IMR-90 (cell line): Measurements from ENCODE around the gene NACA. TPM values are rescaled to one million over a fixed set of nuclear protein-coding genes. Genes with fewer than 3 reads are reported as not detected.
"Not testable (repeated sequence)": the region's sequence is repeated elsewhere in the genome, so short reads cannot be mapped to it uniquely, and the experiment has no call there.

ENCODE experiments used
- ATAC-seq: fragments of 200-7000 bp; cut with Tn5 transposase; 2 replicates; pipeline ENCODE4 v1.9.1; 2020; ENCODE audit warnings: low read depth, mild to moderate bottlenecking, moderate library complexity
- BruUV-seq: library from RNA; stranded (reverse); fragments of 400-500 nt; replicated peaks from 2 replicates; lab custom pipeline; 2021; lab: Mats Ljungman, UMichigan
- CTCF ChIA-PET: fragments of 300-600 bp; formaldehyde crosslinking; extraction: SDS; loops from one replicate; lab custom pipeline; 2021; ENCODE audit warnings: antibody characterized with exemption; lab: Yijun Ruan, JAX
- POLR2A ChIA-PET: fragments of 300-600 bp; sonication (Branson Sonifier 250); formaldehyde crosslinking; loops from one replicate; lab custom pipeline; 2022; ENCODE audit warnings: antibody characterized with exemption; ENCODE audit not compliant: unreplicated experiment; lab: Charles Lee
- DNase-seq: peaks from one replicate; pipeline ENCODE4 v3.0.0; 2013
- H2AFZ ChIP-seq: replicated peaks from 2 replicates; pipeline ENCODE3; 2013; ENCODE audit warnings: low read length, mild to moderate bottlenecking; ENCODE audit not compliant: poor library complexity
- H2AK5ac ChIP-seq: 2 replicates; pipeline ENCODE4 v1.6.1; 2013; ENCODE audit warnings: low read depth, low read length, inconsistent platforms
- H2AK9ac ChIP-seq: replicated peaks from 2 replicates; pipeline ENCODE3; 2013; ENCODE audit warnings: mild to moderate bottlenecking, low read depth, low read length, moderate library complexity; ENCODE audit not compliant: poor library complexity
- H2BK120ac ChIP-seq: 2 replicates; pipeline ENCODE4 v1.6.1; 2013; ENCODE audit warnings: low read depth, low read length, inconsistent platforms
- H2BK15ac ChIP-seq: 3 replicates; pipeline ENCODE4 v1.6.1; 2013; ENCODE audit warnings: low read depth, low read length, inconsistent platforms
- H2BK20ac ChIP-seq: 2 replicates; pipeline ENCODE4 v1.6.1; 2013; ENCODE audit warnings: low read depth, mild to moderate bottlenecking, inconsistent platforms, low read length, moderate library complexity
- H2BK5ac ChIP-seq: 2 replicates; pipeline ENCODE4 v1.6.1; 2013; ENCODE audit warnings: mild to moderate bottlenecking, low read depth, low read length, inconsistent platforms; ENCODE audit not compliant: poor library complexity, severe bottlenecking
- H3K14ac ChIP-seq: replicated peaks from 2 replicates; pipeline ENCODE4 v1.6.1; 2013; ENCODE audit warnings: low read depth, low read length, inconsistent platforms
- H3K18ac ChIP-seq: 2 replicates; pipeline ENCODE4 v1.6.1; 2013; ENCODE audit warnings: low read depth, low read length, control low read depth
- H3K23ac ChIP-seq: 2 replicates; pipeline ENCODE4 v1.6.1; 2013; ENCODE audit warnings: low read depth, low read length, inconsistent platforms
- H3K27ac ChIP-seq: 2 replicates; pipeline ENCODE4 v1.5.1; 2013; ENCODE audit warnings: mild to moderate bottlenecking, control low read depth, low read length; ENCODE audit not compliant: insufficient read depth
- H3K27me3 ChIP-seq: 2 replicates; pipeline ENCODE4 v1.6.1; 2013; ENCODE audit warnings: low read length; ENCODE audit not compliant: control insufficient read depth, insufficient read depth
- H3K36me3 ChIP-seq: 2 replicates; pipeline ENCODE4 v1.6.1; 2013; ENCODE audit warnings: low read length, mixed read lengths; ENCODE audit not compliant: control insufficient read depth, insufficient read depth
- H3K4ac ChIP-seq: 2 replicates; pipeline ENCODE4 v1.6.1; 2013; ENCODE audit warnings: low read depth, low read length, inconsistent platforms
- H3K4me1 ChIP-seq: 2 replicates; pipeline ENCODE4 v1.6.1; 2013; ENCODE audit warnings: low read length, mixed read lengths; ENCODE audit not compliant: control insufficient read depth, insufficient read depth
- H3K4me2 ChIP-seq: 2 replicates; pipeline ENCODE4 v1.6.1; 2013; ENCODE audit warnings: low read depth, mild to moderate bottlenecking, control low read depth, low read length, moderate library complexity
- H3K4me3 ChIP-seq: 2 replicates; pipeline ENCODE4 v1.5.1; 2013; ENCODE audit warnings: low read depth, mild to moderate bottlenecking, control low read depth, low read length, moderate library complexity; ENCODE audit not compliant: insufficient read depth
- H3K56ac ChIP-seq: 2 replicates; pipeline ENCODE4 v1.6.1; 2013; ENCODE audit warnings: low read length, inconsistent platforms; ENCODE audit not compliant: insufficient read depth; ENCODE audit errors: extremely low read depth
- H3K79me1 ChIP-seq, 2 experiments: 2 replicates each; pipeline ENCODE4 v1.6.1; 2013; ENCODE audit warnings: low read length in 2 of 2, inconsistent platforms in 1 of 2, low read depth in 1 of 2
- H3K9ac ChIP-seq: 2 replicates; pipeline ENCODE4 v1.6.1; 2013; ENCODE audit warnings: low read depth, low read length, control low read depth
- H3K9me1 ChIP-seq: 2 replicates; pipeline ENCODE4 v1.6.1; 2013; ENCODE audit warnings: low read length, inconsistent platforms; ENCODE audit not compliant: insufficient read depth
- H3K9me3 ChIP-seq: 2 replicates; pipeline ENCODE4 v1.6.1; 2013; ENCODE audit warnings: low read length; ENCODE audit not compliant: control insufficient read depth, insufficient read depth
- H4K20me1 ChIP-seq: 2 replicates; pipeline ENCODE4 v1.6.1; 2013; ENCODE audit warnings: low read length, inconsistent platforms; ENCODE audit not compliant: insufficient read depth
- H4K5ac ChIP-seq: 2 replicates; pipeline ENCODE4 v1.6.1; 2013; ENCODE audit warnings: mild to moderate bottlenecking, low read depth, low read length, control low read depth
- H4K8ac ChIP-seq, 2 experiments: 2 replicates each; pipeline ENCODE4 v1.6.1; 2013; ENCODE audit warnings: low read depth in 2 of 2, low read length in 2 of 2, control low read depth in 1 of 2, inconsistent platforms in 1 of 2
- H4K91ac ChIP-seq: 2 replicates; pipeline ENCODE4 v1.6.1; 2013; ENCODE audit warnings: low read depth, low read length, inconsistent platforms; ENCODE audit not compliant: insufficient read depth
- CHD1 ChIP-seq: IDR thresholded peaks from 2 replicates; pipeline ENCODE4 v1.6.1; 2012; ENCODE audit warnings: low read depth, low read length, improper control_type of control experiment
- NFE2L2 ChIP-seq: fragments of 150-350 bp; IDR thresholded peaks from 2 replicates; pipeline ENCODE4 v1.6.1; 2016; ENCODE audit warnings: low read depth, mild to moderate bottlenecking, low read length
- RAD21 ChIP-seq: IDR thresholded peaks from 2 replicates; pipeline ENCODE4 v1.6.1; 2012; ENCODE audit warnings: low read length, improper control_type of control experiment
- RFX5 ChIP-seq: IDR thresholded peaks from 2 replicates; pipeline ENCODE4 v1.8.0; 2012; ENCODE audit warnings: low read depth, mild to moderate bottlenecking, low read length, moderate library complexity
- WGBS, 2 experiments: methylation state at CpG; one replicate each; pipeline versions ENCODE4 v1.1.5 to v1.1.7; 2013; ENCODE audit warnings: missing lambda C conversion rate in 2 of 2; ENCODE audit not compliant: insufficient read length in 1 of 2; ENCODE audit errors: extremely low coverage in 2 of 2; 5-methylcytosine and 5-hydroxymethylcytosine counted together
- dilution Hi-C: fragments of 300-500 bp; cut with HindIII; formaldehyde crosslinking; loops from one replicate; pipeline ENCODE4 v1.14.3; 2018; ENCODE audit warnings: low sequenced_read_pairs; ENCODE audit not compliant: unreplicated experiment
- in situ Hi-C: fragments of 300-500 bp; cut with MboI; formaldehyde crosslinking; loops from 3 replicates; pipeline ENCODE4 v1.14.3; 2019; ENCODE audit warnings: low sequenced_read_pairs, inconsistent platforms, mixed read lengths
- intact Hi-C: fragments of 100-400 bp; cut with micrococcal nuclease; formaldehyde crosslinking; loops from 2 replicates; pipeline ENCODE4 v1.10.0; 2022
- polyA plus RNA-seq, 3 experiments: library from polyadenylated mRNA; depleted of rRNA; stranded (reverse); fragments of >200 nt; gene quantifications; 2 replicates each; pipeline ENCODE4 v1.2.3, GENCODE V29; 2012; ENCODE audit warnings: low replicate concordance in 1 of 3
- total RNA-seq: library from RNA; depleted of rRNA; stranded (reverse); fragments of >200 nt; gene quantifications from 2 replicates; pipeline ENCODE4 v1.2.3, GENCODE V29; 2012

Gene NACA
- total and polyA plus RNA-seq, 2 of the 4 experiments (the other 2 are of a cell fraction): 662 to 1,223 TPM

GRCh38 chr12:56758728-56759262, 33.7 kb upstream of the NACA start:
- TF ChIP-seq CHD1 (no peak), RFX5 (no peak), RAD21 (no peak), NFE2L2 (no peak)
- no peaks in the 10 kb centered on the region for H3K9me1 ChIP-seq
- no peak overlapping the region for H2BK120ac ChIP-seq
- no peak overlapping the region for H2AK5ac ChIP-seq
- H2AK9ac ChIP-seq: no peak overlapping the region
- H3K4me2 ChIP-seq: no peak overlapping the region; the same call in 1 of the 2 replicates
- no peaks in the 10 kb centered on the region for H4K20me1 ChIP-seq
- intact Hi-C loops: loop anchor here (2.0 to 5.0 kb wide), 2 partner anchors 242 to 304 kb away; no protein-coding TSS in a partner anchor
- no peak overlapping the region for H3K4ac ChIP-seq
- no peaks in the 10 kb centered on the region for H3K27me3 ChIP-seq
- no peak overlapping the region for H2BK20ac ChIP-seq
- H3K18ac ChIP-seq: no peak overlapping the region
- ChIA-PET CTCF (interaction anchor here (0.8 to 1.6 kb wide), 2 partner anchors 229 to 243 kb away, joined by 3 to 7 read pairs; no protein-coding TSS in a partner anchor), POLR2A (no interaction called here)
- no peak overlapping the region for H4K5ac ChIP-seq
- BruUV-seq: no TSS peak
- H3K9me3 ChIP-seq: peaks cover 7% of the 10 kb centered on the region; the same call in 1 of the 2 replicates
- H3K56ac ChIP-seq: no peak overlapping the region
- no peak overlapping the region for H3K14ac ChIP-seq
- H2BK5ac ChIP-seq: no peak overlapping the region
- no peaks in the 10 kb centered on the region; the same call in 1 of the 2 replicates for H3K4me1 ChIP-seq
- dilution Hi-C loops: no loop called here
- no peak overlapping the region for H3K23ac ChIP-seq
- peaks cover 0 to 3% of the 10 kb centered on the region in 2 experiments; a peak in 1 of 4 replicates for H3K79me1 ChIP-seq
- H4K91ac ChIP-seq: no peak overlapping the region
- no peak overlapping the region for H4K8ac ChIP-seq
- no peak overlapping the region for H3K4me3 ChIP-seq
- in situ Hi-C loops: loop anchor here (10.0 kb wide), 1 partner anchor 306 kb away; no protein-coding TSS in a partner anchor
- no peak overlapping the region for H3K9ac ChIP-seq
- H2BK15ac ChIP-seq: no peak overlapping the region
- ATAC-seq (no peak; the same call in 1 of the 2 replicates), DNase-seq (peak; percentile 5)
- WGBS, 2 experiments: 43% methylated on average over 2 of the region's 3 CpGs; no CpG with 5 or more reads in 1 of the 2 experiments
- H3K27ac ChIP-seq: no peak overlapping the region
- no peak overlapping the region for H2AFZ ChIP-seq
- H3K36me3 ChIP-seq: no peaks in the 10 kb centered on the region

- H3K9me1 ChIP-seq, H4K20me1 ChIP-seq, H4K91ac ChIP-seq, H2AFZ ChIP-seq, H4K8ac ChIP-seq, DNase-seq, H3K4ac ChIP-seq, H3K4me1 ChIP-seq, H3K56ac ChIP-seq, H3K27me3 ChIP-seq, ATAC-seq, H4K5ac ChIP-seq, H2AK5ac ChIP-seq, H3K18ac ChIP-seq, POLR2A ChIA-PET, H3K9me3 ChIP-seq, H2BK5ac ChIP-seq, H2AK9ac ChIP-seq, dilution Hi-C loops, H3K4me3 ChIP-seq, H3K4me2 ChIP-seq, H2BK120ac ChIP-seq, H3K79me1 ChIP-seq, H3K23ac ChIP-seq, BruUV-seq, H3K14ac ChIP-seq, H2BK15ac ChIP-seq, H3K9ac ChIP-seq, H2BK20ac ChIP-seq, H3K27ac ChIP-seq, H3K36me3 ChIP-seq: not testable (repeated sequence)
- intact Hi-C loops: loop anchor here (1.0 to 5.0 kb wide), 3 partner anchors 229 to 304 kb away; no protein-coding TSS in a partner anchor
- CTCF ChIA-PET: interaction anchor here (0.8 to 1.6 kb wide), 2 partner anchors 230 to 244 kb away, joined by 3 to 7 read pairs; no protein-coding TSS in a partner anchor
- in situ Hi-C loops: loop anchor here (10.0 kb wide), 1 partner anchor 307 kb away; no protein-coding TSS in a partner anchor
- WGBS, 2 experiments: no CpG with 5 or more reads among the region's 1 CpG
These were observed 32.9 kb upstream of the NACA start for GRCh38 chr12:56757971-56758370.
